H9 (cell line): Measurements from ENCODE around the gene ARL5B. TPM values are rescaled to one million over a fixed set of nuclear protein-coding genes. Genes with fewer than 3 reads are reported as not detected.

Experiments
- DNase-seq: peaks from one replicate; pipeline ENCODE4 v3.0.0-alpha.2; 2017
- H2AFZ ChIP-seq: one replicate; pipeline ENCODE4 v1.6.1; 2013; ENCODE audit warnings: mild to moderate bottlenecking, low read length, control low read depth, moderate library complexity
- H2AK5ac ChIP-seq: 2 replicates; pipeline ENCODE4 v1.6.1; 2013; ENCODE audit warnings: low read length, control low read depth, mixed read lengths; ENCODE audit not compliant: insufficient read length
- H2BK120ac ChIP-seq: one replicate; pipeline ENCODE4 v1.6.1; 2013; ENCODE audit warnings: low read depth, mild to moderate bottlenecking, low read length, control low read depth, inconsistent platforms; ENCODE audit not compliant: poor library complexity, severe bottlenecking
- H2BK12ac ChIP-seq: 2 replicates; pipeline ENCODE4 v1.6.1; 2013; ENCODE audit warnings: low read length, control low read depth, mixed read lengths, low read depth; ENCODE audit not compliant: insufficient read length
- H2BK15ac ChIP-seq: 2 replicates; pipeline ENCODE4 v1.6.1; 2013; ENCODE audit warnings: low read depth, low read length, control low read depth
- H2BK20ac ChIP-seq: one replicate; pipeline ENCODE4 v1.6.1; 2013; ENCODE audit warnings: low read depth, mild to moderate bottlenecking, low read length, control low read depth, inconsistent platforms; ENCODE audit not compliant: poor library complexity, severe bottlenecking
- H2BK5ac ChIP-seq: 2 replicates; pipeline ENCODE4 v1.6.1; 2013; ENCODE audit warnings: low read length, control low read depth, mixed read lengths; ENCODE audit not compliant: insufficient read length
- H3K14ac ChIP-seq: 2 replicates; pipeline ENCODE4 v1.6.1; 2013; ENCODE audit warnings: low read length, control low read depth; ENCODE audit not compliant: insufficient read depth
- H3K18ac ChIP-seq: 2 replicates; pipeline ENCODE4 v1.6.1; 2013; ENCODE audit warnings: low read depth, mild to moderate bottlenecking, mixed read lengths, low read length, control low read depth; ENCODE audit not compliant: insufficient read length
- H3K23ac ChIP-seq: 2 replicates; pipeline ENCODE4 v1.6.1; 2013; ENCODE audit warnings: low read length, control low read depth, mixed read lengths, low read depth; ENCODE audit not compliant: insufficient read length
- H3K23me2 ChIP-seq: 2 replicates; pipeline ENCODE4 v1.6.1; 2013; ENCODE audit warnings: low read depth, mild to moderate bottlenecking, mixed read lengths, low read length, control low read depth; ENCODE audit not compliant: insufficient read length, poor library complexity, severe bottlenecking
- H3K27ac ChIP-seq: 2 replicates; pipeline ENCODE4 v1.5.1; 2013; ENCODE audit warnings: low read length, control low read depth, mixed read lengths, low read depth; ENCODE audit not compliant: insufficient read length
- H3K27me3 ChIP-seq: 2 replicates; pipeline ENCODE4 v1.6.1; 2013; ENCODE audit warnings: low read length, control low read depth, inconsistent platforms; ENCODE audit not compliant: insufficient read depth
- H3K4ac ChIP-seq: 2 replicates; pipeline ENCODE4 v1.6.1; 2013; ENCODE audit warnings: low read depth, mild to moderate bottlenecking, control low read depth, inconsistent platforms, low read length, moderate library complexity
- H3K4me1 ChIP-seq: 2 replicates; pipeline ENCODE4 v1.6.1; 2013; ENCODE audit warnings: low read length, control low read depth, inconsistent platforms; ENCODE audit not compliant: insufficient read depth
- H3K4me2 ChIP-seq: 2 replicates; pipeline ENCODE4 v1.6.1; 2013; ENCODE audit warnings: low read length, control low read depth, mixed read lengths; ENCODE audit not compliant: insufficient read length, insufficient read depth
- H3K56ac ChIP-seq: 2 replicates; pipeline ENCODE4 v1.6.1; 2013; ENCODE audit warnings: low read depth, mild to moderate bottlenecking, mixed read lengths, low read length, control low read depth; ENCODE audit not compliant: insufficient read length
- H3K79me1 ChIP-seq: 2 replicates; pipeline ENCODE4 v1.6.1; 2013; ENCODE audit warnings: low read depth, mild to moderate bottlenecking, moderate library complexity, low read length, control low read depth, inconsistent platforms; ENCODE audit not compliant: insufficient read depth, poor library complexity, severe bottlenecking
- H3K79me2 ChIP-seq: 2 replicates; pipeline ENCODE4 v1.6.1; 2013; ENCODE audit warnings: low read length, control low read depth, inconsistent platforms; ENCODE audit not compliant: insufficient read depth
- H3K9ac ChIP-seq: 2 replicates; pipeline ENCODE4 v1.6.1; 2013; ENCODE audit warnings: low read length, control low read depth, mixed read lengths; ENCODE audit not compliant: insufficient read length; ENCODE audit errors: extremely low read depth
- H3K9me3 ChIP-seq: one replicate; pipeline ENCODE4 v1.6.1; 2013; ENCODE audit warnings: low read depth, low read length, inconsistent platforms; ENCODE audit not compliant: control insufficient read depth
- H3T11ph ChIP-seq: one replicate; pipeline ENCODE4 v1.6.1; 2013; ENCODE audit warnings: mild to moderate bottlenecking, low read length, control low read depth, inconsistent platforms
- H4K20me1 ChIP-seq: one replicate; pipeline ENCODE4 v1.6.1; 2013; ENCODE audit not compliant: control insufficient read depth, insufficient read length, insufficient read depth
- H4K5ac ChIP-seq: 2 replicates; pipeline ENCODE4 v1.6.1; 2013; ENCODE audit warnings: low read depth, mild to moderate bottlenecking, mixed read lengths, low read length, control low read depth; ENCODE audit not compliant: insufficient read length
- H4K8ac ChIP-seq: replicated peaks from 2 replicates; pipeline ENCODE4 v1.6.1; 2013; ENCODE audit warnings: low read length, control low read depth, mixed read lengths, low read depth; ENCODE audit not compliant: insufficient read length
- H4K91ac ChIP-seq: 2 replicates; pipeline ENCODE4 v1.6.1; 2013; ENCODE audit warnings: low read depth, mild to moderate bottlenecking, moderate library complexity, mixed read lengths, low read length, control low read depth; ENCODE audit not compliant: insufficient read length
- H3K27ac Mint-ChIP-seq, 3 experiments: 2 replicates in 2 of 3; 3 replicates in 1 of 3; pipeline ENCODE4 v1.8.0; 2020 to 2021; ENCODE audit warnings: mixed read lengths in 3 of 3, mild to moderate bottlenecking in 1 of 3, moderate library complexity in 1 of 3
- H3K27me3 Mint-ChIP-seq: 2 replicates; pipeline ENCODE4 v1.8.0; 2021; ENCODE audit warnings: low read depth, mild to moderate bottlenecking, moderate library complexity, mixed read lengths
- H3K36me3 Mint-ChIP-seq, 3 experiments: 2 replicates in 2 of 3; 3 replicates in 1 of 3; pipeline ENCODE4 v1.8.0; 2020 to 2021; ENCODE audit warnings: low read depth in 3 of 3, mixed read lengths in 3 of 3; ENCODE audit not compliant: insufficient read depth in 1 of 3
- H3K4me1 Mint-ChIP-seq, 2 experiments: 2 replicates each; pipeline ENCODE4 v1.8.0; 2020; ENCODE audit warnings: mixed read lengths in 2 of 2
- H3K4me3 Mint-ChIP-seq, 2 experiments: 2 replicates in 1 of 2; 3 replicates in 1 of 2; pipeline ENCODE4 v1.8.0; 2020 to 2021; ENCODE audit warnings: mild to moderate bottlenecking in 2 of 2, mixed read lengths in 2 of 2, moderate library complexity in 1 of 2
- H3K9me3 Mint-ChIP-seq, 2 experiments: 2 replicates in 1 of 2; 3 replicates in 1 of 2; pipeline ENCODE4 v1.8.0; 2020; ENCODE audit warnings: mild to moderate bottlenecking in 2 of 2, mixed read lengths in 2 of 2, moderate library complexity in 1 of 2
- WGBS: extraction: QIAGEN DNeasy Blood & Tissue Kit; methylation state at CpG from one replicate; pipeline ENCODE4 v1.1.7; 2013; ENCODE audit warnings: missing lambda C conversion rate, low lambda C conversion rate, mixed read lengths; ENCODE audit not compliant: insufficient read length; ENCODE audit errors: extremely low coverage; 5-methylcytosine and 5-hydroxymethylcytosine counted together
- total RNA-seq: library from RNA; stranded (reverse); gene quantifications from 2 replicates; pipeline ENCODE4 v1.2.1, GENCODE V29; 2021
- TF ChIP-seq, protein P1 (sequence below): fragments of 200-600 bp; sonication (generic); conservative IDR thresholded peaks from 3 replicates; pipeline ENCODE4 v1.8.0; 2021; ENCODE audit warnings: antibody characterized with exemption, mild to moderate bottlenecking

Gene ARL5B
- total RNA-seq, 1 experiment from 2014 or later = 33.9 TPM

DNA sequence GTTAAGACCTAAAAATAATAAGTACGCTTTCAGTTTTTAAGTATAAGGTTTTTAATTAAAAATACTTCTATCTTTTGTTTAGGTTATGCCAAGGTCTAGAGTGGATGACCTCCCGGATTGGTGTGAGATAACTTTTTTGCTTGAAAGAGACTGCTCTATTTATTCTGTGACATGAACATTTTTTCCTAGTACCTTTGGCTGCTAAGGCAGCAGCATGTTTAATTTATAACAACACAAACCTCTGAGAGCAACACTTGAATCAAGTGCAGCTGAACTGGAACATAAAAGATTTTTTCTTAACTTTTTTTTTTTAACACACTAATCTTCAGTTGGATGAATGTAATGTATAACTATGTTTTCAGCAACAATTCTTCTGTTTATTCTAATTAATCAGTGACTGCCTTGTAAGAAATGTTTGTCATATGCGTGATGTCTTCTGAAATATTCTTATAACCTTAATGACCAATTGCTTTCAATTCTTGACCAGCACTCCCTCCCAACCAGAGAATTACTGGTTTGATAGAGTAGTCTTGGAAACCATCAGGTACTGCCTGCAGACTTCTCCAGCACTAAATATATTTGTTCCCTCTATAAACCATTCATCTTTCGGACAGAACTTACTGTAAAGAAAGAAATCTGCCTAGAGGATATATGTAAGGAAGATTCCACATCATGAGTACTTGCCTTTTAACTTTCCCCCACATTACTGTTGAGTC, 16.0 kb downstream of the ARL5B start:
- no peak overlapping the region for H2AFZ ChIP-seq
- TF ChIP-seq, protein P1, sequence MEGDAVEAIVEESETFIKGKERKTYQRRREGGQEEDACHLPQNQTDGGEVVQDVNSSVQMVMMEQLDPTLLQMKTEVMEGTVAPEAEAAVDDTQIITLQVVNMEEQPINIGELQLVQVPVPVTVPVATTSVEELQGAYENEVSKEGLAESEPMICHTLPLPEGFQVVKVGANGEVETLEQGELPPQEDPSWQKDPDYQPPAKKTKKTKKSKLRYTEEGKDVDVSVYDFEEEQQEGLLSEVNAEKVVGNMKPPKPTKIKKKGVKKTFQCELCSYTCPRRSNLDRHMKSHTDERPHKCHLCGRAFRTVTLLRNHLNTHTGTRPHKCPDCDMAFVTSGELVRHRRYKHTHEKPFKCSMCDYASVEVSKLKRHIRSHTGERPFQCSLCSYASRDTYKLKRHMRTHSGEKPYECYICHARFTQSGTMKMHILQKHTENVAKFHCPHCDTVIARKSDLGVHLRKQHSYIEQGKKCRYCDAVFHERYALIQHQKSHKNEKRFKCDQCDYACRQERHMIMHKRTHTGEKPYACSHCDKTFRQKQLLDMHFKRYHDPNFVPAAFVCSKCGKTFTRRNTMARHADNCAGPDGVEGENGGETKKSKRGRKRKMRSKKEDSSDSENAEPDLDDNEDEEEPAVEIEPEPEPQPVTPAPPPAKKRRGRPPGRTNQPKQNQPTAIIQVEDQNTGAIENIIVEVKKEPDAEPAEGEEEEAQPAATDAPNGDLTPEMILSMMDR = no peak
- no peak overlapping the region for H2BK120ac ChIP-seq
- no peak overlapping the region for H4K5ac ChIP-seq
- WGBS = no CpG with 5 or more reads among the region's 4 CpGs
- H2AK5ac ChIP-seq = no peak overlapping the region
- H3K79me1 ChIP-seq = peaks cover 2% of the 10 kb centered on the region
- peaks cover 2% of the 10 kb centered on the region; the same call in 1 of the 2 replicates for H3K79me2 ChIP-seq
- Mint-ChIP-seq H3K4me1 (no peaks in the 10 kb centered on the region), H3K4me3 (no peak overlapping the region), H3K27ac (no peak overlapping the region), H3K9me3 (no peaks in the 10 kb centered on the region), H3K36me3 (peaks cover 15 to 53% (median 51%) of the 10 kb centered on the region in 3 experiments; a peak in 6 of 7 replicates), H3K27me3 (no peaks in the 10 kb centered on the region)
- no peaks in the 10 kb centered on the region for H3K9me3 ChIP-seq
- no peak overlapping the region for H2BK20ac ChIP-seq
- H3K27ac ChIP-seq = no peak overlapping the region
- no peaks in the 10 kb centered on the region for H3K4me1 ChIP-seq
- H3K23me2 ChIP-seq = no peaks in the 10 kb centered on the region
- H3K4me2 ChIP-seq = no peak overlapping the region
- H3K27me3 ChIP-seq = no peaks in the 10 kb centered on the region
- no peak overlapping the region for H4K91ac ChIP-seq
- no peak overlapping the region for H3K4ac ChIP-seq
- no peak overlapping the region for H3T11ph ChIP-seq
- H4K8ac ChIP-seq = no peak overlapping the region
- H3K23ac ChIP-seq = no peak overlapping the region
- H2BK12ac ChIP-seq = no peak overlapping the region
- H3K14ac ChIP-seq = no peak overlapping the region
- no peak for DNase-seq
- H3K9ac ChIP-seq = no peak overlapping the region
- no peaks in the 10 kb centered on the region for H4K20me1 ChIP-seq
- H3K18ac ChIP-seq = no peak overlapping the region
- H3K56ac ChIP-seq = no peak overlapping the region
- H2BK15ac ChIP-seq = no peak overlapping the region
- H2BK5ac ChIP-seq = no peak overlapping the region
